ENCODE data around the gene LMOD1. TPM values are rescaled to one million over a fixed set of nuclear protein-coding genes. Genes with fewer than 3 reads are reported as not detected.

The LMOD1 gene
- total and polyA plus RNA-seq, 2 of the 8 experiments (the other 6 are each of a cell fraction or from before 2014, with no cell fraction given) = 0.77 to 1.4 TPM

DNA sequence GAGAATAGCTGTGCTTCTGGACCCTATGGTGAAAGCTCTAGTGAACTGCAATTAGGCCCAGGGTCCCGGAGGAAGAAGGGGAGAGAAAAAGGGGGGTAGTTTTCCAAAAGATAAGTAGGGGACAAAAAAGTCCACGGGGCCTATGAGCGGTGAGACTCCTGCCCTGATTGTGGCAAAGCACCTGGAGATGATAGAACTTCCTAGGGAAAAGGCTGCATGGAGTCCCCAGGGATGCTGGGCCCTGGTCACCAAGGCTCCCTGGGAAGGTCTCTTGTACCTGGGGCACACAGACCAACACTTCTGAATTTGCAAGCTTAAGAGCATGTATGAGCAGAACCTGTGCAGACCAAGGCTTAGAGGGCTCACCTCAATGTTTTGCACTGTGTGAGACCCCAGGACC is 63.1 kb downstream of the LMOD1 start (continued):
- TF ChIP-seq, protein P1, sequence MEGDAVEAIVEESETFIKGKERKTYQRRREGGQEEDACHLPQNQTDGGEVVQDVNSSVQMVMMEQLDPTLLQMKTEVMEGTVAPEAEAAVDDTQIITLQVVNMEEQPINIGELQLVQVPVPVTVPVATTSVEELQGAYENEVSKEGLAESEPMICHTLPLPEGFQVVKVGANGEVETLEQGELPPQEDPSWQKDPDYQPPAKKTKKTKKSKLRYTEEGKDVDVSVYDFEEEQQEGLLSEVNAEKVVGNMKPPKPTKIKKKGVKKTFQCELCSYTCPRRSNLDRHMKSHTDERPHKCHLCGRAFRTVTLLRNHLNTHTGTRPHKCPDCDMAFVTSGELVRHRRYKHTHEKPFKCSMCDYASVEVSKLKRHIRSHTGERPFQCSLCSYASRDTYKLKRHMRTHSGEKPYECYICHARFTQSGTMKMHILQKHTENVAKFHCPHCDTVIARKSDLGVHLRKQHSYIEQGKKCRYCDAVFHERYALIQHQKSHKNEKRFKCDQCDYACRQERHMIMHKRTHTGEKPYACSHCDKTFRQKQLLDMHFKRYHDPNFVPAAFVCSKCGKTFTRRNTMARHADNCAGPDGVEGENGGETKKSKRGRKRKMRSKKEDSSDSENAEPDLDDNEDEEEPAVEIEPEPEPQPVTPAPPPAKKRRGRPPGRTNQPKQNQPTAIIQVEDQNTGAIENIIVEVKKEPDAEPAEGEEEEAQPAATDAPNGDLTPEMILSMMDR (IDR thresholded peaks at IDR 0.05; ENCODE audit: control extremely low read depth in 1 of 3, insufficient read depth in 1 of 3, low read depth in 1 of 3, low read length in 3 of 3) = no peak
- no peak for TF ChIP-seq EP300 (IDR thresholded peaks at IDR 0.05; ENCODE audit: borderline replicate concordance in 1 of 2, low read depth in 2 of 2, low read length in 2 of 2)
- TF ChIP-seq SAP30 (IDR thresholded peaks at IDR 0.05; ENCODE audit: insufficient read depth, insufficient replicate concordance, low read length) = no peak
- TF ChIP-seq HDAC2 (IDR thresholded peaks at IDR 0.05; ENCODE audit: borderline replicate concordance in 1 of 2, low read depth in 2 of 2, low read length in 2 of 2) = no peak
- no peak for TF ChIP-seq GABPA (IDR thresholded peaks at IDR 0.05; ENCODE audit: borderline replicate concordance, insufficient read depth, low read length)
- TF ChIP-seq POLR2AphosphoS5 (IDR thresholded peaks at IDR 0.05; ENCODE audit: low read depth, low read length) = no peak
